LNCAP (cell line): ENCODE data around the gene EPB41L4B.

Experiments
- CTCF ChIP-seq: fragments of 450-650 bp; IDR thresholded peaks from 2 replicates; pipeline ENCODE4 v1.5.1; 2017; ENCODE audit warnings: mild to moderate bottlenecking

EPB41L4B gene

GRCh38 chr9:109289931-109290330, 30.9 kb downstream of the EPB41L4B start:
- no peak for TF ChIP-seq CTCF

- no peak for TF ChIP-seq CTCF
These were observed 31.7 kb downstream of the EPB41L4B start for GRCh38 chr9:109289186-109289585.

DNA sequence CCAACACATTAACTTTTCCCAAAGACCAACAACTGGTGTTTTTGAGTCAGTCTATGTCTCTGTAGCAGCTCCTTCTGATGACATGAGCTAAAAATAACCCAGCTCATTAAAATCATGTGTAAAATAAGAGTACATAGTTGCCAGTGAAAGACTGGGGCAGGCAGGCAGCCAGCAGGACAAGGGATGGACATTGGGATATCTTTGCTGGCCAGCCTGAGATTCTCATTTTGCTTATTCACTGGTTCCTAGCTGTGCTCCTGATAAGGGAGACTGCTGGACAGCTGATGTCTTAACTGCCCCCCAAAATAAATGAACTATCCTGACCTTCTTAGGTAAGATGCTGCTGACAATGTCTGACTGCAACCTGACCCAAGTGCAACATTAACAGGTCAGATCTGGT, 33.9 kb downstream of the EPB41L4B start:
- TF ChIP-seq CTCF, result no peak

DNA sequence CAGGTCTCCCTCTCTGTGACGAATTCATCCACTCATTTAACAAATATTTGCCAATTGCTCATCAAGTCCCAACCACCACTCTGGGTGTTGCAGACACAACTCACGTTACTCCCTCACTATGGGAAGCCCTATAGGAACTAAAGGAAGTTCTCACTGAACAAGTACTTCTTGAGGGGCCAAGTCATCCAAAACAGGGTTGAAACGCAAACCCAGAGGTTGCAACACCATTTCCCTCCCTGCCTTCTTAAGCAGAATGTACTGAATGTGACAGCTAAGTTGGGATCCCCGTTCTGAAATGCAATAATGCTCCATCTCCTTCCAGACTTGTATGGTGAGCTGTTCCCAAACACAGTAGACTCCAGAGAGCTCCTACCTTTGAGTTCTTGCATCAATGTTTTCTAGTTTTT, 34.3 kb downstream of the EPB41L4B start:
- no peak for TF ChIP-seq CTCF

GRCh38 chr9:109283012-109283411, 37.8 kb downstream of the EPB41L4B start:
- TF ChIP-seq CTCF, result no peak

- no peak for TF ChIP-seq CTCF
These were observed 38.6 kb downstream of the EPB41L4B start for GRCh38 chr9:109282302-109282701.

DNA sequence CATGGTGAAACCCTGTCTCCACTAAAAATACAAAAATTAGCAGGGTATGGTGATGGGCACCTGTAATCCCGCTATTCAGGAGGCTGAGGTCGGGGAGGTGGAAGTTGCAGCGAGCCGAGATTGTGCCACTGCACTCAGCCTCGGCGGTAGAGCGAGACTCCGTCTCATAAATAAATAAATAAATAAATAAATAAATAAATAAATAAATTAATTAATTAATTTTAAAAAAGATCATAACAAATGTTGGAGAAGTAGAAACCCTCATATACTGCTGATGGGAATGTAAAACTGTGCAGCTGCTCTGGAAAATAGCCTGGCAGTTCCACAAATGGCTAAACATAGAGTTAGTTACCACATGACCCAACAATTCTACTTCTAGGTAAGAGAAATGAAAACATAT, 39.3 kb downstream of the EPB41L4B start:
- no peak for TF ChIP-seq CTCF

- TF ChIP-seq CTCF, result no peak
These were observed 42.0 kb downstream of the EPB41L4B start for GRCh38 chr9:109278848-109279247.
